ENCODE results near the gene HOXC12.

DNA sequence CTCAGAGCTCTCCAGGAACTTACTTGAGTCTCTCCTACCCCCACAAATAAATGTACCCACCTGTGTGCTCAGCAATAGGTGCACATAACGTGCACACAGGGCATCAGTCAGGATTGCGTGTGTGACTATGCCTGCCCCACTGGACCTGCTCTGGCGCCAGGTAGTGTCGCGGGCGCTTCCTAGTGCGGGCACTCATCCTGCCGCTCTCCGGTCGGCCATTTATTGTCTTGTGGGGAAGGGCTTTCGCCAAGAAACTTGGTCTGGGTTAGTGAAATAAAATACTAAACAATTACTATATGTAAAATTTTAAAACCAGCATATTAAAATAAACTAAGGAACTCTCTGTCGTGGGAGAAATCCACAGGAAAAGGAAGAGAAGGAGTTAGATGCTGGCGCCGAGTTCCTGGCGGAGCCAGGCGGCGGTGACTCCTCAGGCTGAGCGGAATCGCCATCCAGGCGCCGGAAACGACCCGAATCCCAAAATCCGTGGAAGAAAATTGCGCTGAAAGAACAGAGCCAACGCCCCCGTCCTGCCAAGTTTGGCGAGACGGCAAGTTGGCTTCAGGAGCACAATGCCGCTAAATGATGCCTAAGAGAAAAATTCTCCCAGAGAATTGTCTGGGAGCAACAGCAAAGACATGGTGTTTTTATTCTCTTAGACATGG, 24.0 kb upstream of the HOXC12 start:
- TF ChIP-seq, protein P1, sequence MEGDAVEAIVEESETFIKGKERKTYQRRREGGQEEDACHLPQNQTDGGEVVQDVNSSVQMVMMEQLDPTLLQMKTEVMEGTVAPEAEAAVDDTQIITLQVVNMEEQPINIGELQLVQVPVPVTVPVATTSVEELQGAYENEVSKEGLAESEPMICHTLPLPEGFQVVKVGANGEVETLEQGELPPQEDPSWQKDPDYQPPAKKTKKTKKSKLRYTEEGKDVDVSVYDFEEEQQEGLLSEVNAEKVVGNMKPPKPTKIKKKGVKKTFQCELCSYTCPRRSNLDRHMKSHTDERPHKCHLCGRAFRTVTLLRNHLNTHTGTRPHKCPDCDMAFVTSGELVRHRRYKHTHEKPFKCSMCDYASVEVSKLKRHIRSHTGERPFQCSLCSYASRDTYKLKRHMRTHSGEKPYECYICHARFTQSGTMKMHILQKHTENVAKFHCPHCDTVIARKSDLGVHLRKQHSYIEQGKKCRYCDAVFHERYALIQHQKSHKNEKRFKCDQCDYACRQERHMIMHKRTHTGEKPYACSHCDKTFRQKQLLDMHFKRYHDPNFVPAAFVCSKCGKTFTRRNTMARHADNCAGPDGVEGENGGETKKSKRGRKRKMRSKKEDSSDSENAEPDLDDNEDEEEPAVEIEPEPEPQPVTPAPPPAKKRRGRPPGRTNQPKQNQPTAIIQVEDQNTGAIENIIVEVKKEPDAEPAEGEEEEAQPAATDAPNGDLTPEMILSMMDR (IDR thresholded peaks at IDR 0.05) = no peak
- TF ChIP-seq POLR2AphosphoS5 (IDR thresholded peaks at IDR 0.05; ENCODE audit: low read depth, low read length) = no peak

Measured in Panc1 (cell line).